Activated CD8-positive, alpha-beta memory T cell treated with anti-CD3 and anti-CD28 coated beads, Interleukin-2, amount 50 U/mL, for 4 hours (primary cell): ENCODE measurements around the gene ARPC2.

Experiments
- DNase-seq: peaks from one replicate; pipeline ENCODE4 v3.0.0-alpha.2; 2020

The ARPC2 gene

GRCh38 chr2:218217360-218218267, 625 bp downstream of the ARPC2 start:
- peak; percentile 73 for DNase-seq

- DNase-seq: no peak
Measured at GRCh38 chr2:218218268-218219185, 1.5 kb downstream of the ARPC2 start.

GRCh38 chr2:218219934-218220333, 2.9 kb downstream of the ARPC2 start:
- no peak for DNase-seq

DNA sequence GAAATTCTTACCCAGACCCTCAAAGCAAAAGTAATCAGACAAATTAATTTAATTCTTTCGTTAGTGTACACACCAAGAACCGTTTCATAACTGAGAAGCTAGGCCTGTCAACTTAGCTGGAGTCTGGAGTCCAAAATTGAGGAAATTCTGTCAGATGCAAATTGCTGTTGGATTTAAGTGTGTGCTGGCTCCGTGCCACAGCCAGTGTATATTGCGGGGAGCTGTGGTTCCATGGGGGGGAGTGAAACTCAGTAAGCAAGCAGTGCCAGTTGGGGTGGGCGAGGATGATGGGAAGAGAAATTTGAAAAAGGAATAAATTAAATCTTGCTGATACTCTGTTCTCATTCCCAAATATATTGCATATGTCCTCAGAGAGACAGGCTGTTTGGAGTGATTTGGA, 4.0 kb downstream of the ARPC2 start:
- no peak for DNase-seq

GRCh38 chr2:218223046-218223445, 6.1 kb downstream of the ARPC2 start:
- DNase-seq: peak; percentile 35

DNA sequence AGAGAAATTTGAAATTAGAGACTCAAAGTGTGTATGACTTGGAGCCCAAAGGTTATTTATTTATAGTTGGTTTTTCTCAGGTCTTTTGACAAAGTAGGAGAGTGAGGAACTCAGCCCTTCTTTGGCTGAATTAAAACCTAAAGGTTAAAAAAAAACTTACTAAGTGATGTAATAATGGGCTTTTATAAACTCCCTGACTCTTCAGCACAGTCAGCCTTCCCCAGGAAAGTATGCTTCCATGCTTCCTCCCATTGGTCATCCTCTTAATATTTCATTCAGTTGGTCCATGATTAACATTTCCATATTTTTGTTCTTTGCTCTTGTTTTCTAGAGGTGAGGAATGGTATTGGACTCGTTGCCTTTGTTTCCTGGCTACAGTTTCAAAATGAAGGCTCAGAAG, 7.2 kb downstream of the ARPC2 start:
- no peak for DNase-seq

DNA sequence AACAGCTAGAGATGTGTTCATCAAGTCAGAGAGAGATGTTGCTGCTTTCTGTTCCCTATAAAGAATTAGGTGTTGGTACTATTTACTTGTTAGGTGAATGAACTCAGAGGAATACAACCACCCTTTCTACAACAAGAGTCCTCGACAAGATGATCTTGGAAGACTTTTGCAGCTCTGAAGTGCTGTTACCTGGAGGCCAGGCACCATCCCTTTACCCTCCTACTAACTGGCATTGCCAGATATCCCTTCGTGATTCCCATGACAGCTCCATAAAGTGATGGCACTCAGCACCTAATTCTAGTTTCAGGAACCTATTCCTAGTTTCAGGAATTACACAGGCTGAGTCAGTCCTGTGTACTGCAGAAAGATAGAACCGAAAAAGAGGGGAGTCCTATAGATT, 9.9 kb downstream of the ARPC2 start:
- no peak for DNase-seq

DNA sequence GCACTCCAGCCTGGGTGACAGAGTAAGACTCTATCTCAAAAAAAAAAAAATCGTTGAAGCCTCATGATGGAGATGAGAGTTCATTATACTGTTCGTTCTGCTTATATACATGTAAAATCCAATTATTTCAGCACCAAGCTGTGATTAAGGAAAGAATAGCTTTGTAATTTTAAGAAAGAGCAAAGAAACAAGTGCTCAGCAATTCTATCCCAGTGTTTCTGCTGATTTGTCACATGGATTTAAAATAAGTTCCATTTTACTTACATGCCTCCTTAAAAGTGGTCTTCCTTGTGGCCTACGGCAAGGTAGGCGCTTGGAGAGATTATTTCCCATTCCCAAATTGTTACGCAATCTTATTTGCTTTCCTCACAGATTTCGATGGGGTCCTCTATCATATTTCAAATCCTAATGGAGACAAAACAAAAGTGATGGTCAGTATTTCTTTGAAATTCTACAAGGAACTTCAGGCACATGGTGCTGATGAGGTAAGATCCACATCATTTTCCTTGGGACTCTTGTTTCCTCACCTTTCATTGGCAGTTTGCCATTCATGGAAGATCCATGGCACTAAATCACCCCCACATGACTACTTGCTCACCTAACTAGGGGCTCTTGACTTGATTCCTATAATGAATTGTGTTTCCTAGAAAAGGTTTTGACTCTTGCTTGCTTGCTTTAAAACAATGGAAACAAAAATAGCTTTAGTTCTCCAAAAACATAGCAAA, 11.5 kb downstream of the ARPC2 start:
- DNase-seq: no peak

DNA sequence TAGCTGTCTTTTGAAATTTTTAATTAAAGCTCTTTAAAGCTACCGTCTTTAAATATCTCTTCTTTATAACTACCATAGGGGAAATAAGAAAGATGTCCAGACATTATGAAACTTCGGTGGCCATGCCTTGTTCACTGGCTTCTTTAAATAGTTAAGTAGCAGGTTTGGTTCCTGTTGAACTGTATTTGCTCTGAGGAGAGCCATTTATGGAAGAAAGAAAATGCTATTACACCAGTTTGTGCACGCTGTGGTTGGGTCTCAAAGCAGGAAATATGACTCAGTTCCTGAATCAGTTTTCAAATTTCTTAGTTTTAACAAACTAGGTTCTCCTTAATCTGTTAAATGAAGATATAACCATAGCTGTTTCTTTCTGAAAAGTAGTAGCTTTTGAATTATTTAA, 12.2 kb downstream of the ARPC2 start:
- DNase-seq: no peak

GRCh38 chr2:218229851-218230250, 12.9 kb downstream of the ARPC2 start:
- DNase-seq: no peak

DNA sequence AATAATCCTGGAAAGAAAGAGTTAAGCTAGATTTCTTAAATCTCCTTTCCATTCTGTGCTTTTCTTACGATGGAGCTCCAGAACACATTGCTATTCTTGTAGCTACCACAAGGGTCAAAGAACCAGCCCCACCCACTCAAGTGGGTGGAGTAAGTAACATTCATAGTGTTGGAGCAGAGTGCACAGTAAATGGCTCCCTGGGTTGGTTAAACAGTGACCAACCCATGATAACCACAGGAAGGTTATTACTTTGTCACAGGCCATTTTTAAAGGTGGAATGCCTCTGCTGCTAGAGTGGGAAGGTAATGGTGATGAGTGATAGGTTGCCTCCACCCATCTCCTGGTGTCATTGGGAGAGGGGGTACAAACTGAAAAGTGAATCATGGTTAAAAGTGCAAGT, 13.9 kb downstream of the ARPC2 start:
- no peak for DNase-seq

GRCh38 chr2:218233543-218233942, 16.6 kb downstream of the ARPC2 start:
- no peak for DNase-seq

DNA sequence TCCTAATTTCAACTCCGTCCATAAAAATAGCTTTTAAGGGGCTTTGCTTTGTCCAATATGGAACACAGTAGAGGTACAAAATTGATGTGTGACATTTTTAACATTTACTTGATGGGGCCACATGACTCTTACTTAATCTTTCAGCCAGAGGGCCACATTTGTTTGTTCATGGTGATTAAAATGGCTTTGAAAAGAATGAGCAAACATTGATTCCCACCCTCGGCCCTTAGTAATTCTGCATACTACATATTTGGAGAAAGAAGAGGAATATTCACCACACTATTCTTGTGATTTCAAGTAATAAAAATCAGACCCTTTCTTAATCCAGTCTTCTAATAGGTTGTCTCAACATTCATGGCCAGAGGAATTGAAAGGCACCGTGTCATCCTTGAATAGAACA, 17.5 kb downstream of the ARPC2 start:
- DNase-seq: no peak

DNA sequence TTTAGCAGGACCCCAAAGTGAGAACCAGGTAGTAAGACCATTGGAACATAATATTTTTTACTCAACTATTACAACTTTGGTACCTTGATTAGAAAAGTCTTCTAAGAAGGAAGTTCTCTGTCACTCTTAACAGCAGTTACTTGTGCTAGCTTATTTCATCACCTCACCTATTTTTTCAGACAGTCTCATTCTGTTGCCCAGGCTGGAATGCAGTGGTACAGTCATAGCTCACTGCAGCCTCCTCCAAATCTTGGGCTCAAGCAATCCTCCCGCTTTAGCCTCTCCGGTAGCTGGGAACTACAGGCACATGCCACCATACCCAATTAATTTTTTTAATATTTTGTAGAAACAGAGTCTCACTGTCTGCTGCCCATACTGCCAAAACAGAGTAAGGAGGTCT, 18.0 kb downstream of the ARPC2 start:
- DNase-seq: no peak

DNA sequence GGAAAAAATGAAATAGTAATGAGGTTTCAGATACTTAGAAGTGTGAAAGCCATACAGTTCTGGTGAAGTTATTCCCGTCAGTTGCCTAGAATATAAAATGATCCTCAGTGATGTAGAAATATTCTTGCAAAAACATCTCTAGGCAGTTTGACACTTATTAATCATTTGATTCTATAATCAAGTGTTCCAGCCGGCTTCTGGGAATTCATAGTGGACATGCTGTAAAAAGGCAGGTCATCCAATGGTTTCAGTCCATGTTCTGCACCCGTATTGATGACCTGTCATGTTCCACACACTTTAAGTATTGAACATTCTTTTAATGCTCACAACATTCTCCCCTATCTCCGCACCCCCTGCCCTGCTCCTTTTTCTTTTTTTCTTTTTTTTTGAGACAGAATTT, 19.8 kb downstream of the ARPC2 start:
- no peak for DNase-seq

DNA sequence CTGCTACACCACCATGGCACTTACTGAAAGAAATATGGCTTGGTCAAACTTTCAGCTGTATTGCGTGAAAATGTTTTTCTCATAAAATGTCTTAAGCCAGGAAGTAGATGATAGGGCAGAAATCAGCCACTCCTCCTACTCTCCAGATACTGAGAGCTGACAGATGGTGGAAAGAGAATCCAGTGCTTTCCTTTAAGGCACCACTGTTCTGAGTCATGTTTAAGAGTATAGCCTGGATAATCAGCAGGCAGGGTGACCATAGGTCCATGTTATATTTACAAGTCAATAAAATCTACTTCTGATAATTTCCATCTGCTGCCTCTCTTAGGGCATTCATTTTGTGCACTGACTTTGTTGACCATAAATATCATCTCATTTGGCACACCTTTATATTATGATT, 21.9 kb downstream of the ARPC2 start:
- no peak for DNase-seq

GRCh38 chr2:218244204-218244603, 27.2 kb downstream of the ARPC2 start:
- no peak for DNase-seq

- no peak for DNase-seq
Measured at GRCh38 chr2:218244665-218245064, 27.7 kb downstream of the ARPC2 start.

- no peak for DNase-seq
Measured at GRCh38 chr2:218245214-218245613, 28.2 kb downstream of the ARPC2 start.

- no peak for DNase-seq
Measured at GRCh38 chr2:218249691-218250090, 32.7 kb downstream of the ARPC2 start.

- no peak for DNase-seq
Measured at GRCh38 chr2:218252509-218253231, 35.7 kb downstream of the ARPC2 start.

DNA sequence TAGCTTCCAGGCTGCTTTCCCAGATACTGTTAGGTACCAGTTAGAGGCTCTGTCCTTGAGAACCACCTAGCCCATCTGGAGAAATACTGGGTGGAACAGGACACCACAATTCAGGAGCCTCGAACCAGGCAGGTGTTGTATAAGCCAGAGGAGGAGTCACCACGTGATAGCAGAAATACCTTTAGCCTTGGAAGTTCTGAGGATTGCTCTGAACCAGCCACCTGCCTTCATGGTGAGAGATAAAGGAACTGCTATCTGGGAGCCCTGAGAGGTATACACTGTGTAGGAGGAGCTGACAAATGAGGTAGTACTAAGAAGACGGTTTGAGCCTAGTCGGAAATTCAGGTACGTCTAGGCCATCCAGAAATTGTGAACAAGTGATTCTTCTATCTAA, 36.2 kb downstream of the ARPC2 start:
- no peak for DNase-seq

DNA sequence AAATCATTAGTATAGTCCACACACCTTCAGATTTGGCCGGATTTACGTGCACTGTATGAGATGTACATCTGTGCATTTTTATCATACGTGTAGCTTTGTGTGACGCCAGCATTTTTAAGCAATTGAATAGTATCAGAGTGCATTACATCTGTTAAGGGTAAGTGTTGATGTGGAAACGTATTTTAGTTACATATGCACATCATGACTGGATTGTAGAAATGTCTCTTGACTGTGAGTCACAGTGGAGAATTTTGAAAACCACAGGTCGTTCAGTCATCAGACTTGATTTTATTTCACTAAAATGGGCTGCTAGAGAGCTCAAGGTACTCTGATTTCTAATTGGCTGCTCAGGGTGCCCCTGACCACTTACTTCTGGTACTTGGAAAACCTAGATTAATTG, 38.5 kb downstream of the ARPC2 start:
- DNase-seq: no peak
